Activated naive CD8-positive, alpha-beta T cell treated with anti-CD3 and anti-CD28 coated beads, Interleukin-2, amount 50 U/mL, for 24 hours (primary cell): ENCODE data around the gene JMY.

Experiments
- ATAC-seq: fragments of 150-1000 bp; cut with Tn5 transposase; one replicate; pipeline ENCODE4 v1.10.0; 2021
- DNase-seq: peaks from one replicate; pipeline ENCODE4 v3.0.0; 2021
- H3K27ac Mint-ChIP-seq: one replicate; pipeline ENCODE4 v1.8.0; 2021; ENCODE audit warnings: mild to moderate bottlenecking, mixed read lengths
- H3K27me3 Mint-ChIP-seq: one replicate; pipeline ENCODE4 v1.8.0; 2021; ENCODE audit warnings: mixed read lengths
- H3K36me3 Mint-ChIP-seq: one replicate; pipeline ENCODE4 v1.8.0; 2021; ENCODE audit warnings: low read depth, mixed read lengths
- H3K4me1 Mint-ChIP-seq: one replicate; pipeline ENCODE4 v1.8.0; 2021; ENCODE audit warnings: mixed read lengths
- H3K4me3 Mint-ChIP-seq: one replicate; pipeline ENCODE4 v1.8.0; 2021; ENCODE audit warnings: mild to moderate bottlenecking, moderate library complexity, mixed read lengths
- H3K9me3 Mint-ChIP-seq: one replicate; pipeline ENCODE4 v1.8.0; 2021; ENCODE audit warnings: mixed read lengths

JMY gene

GRCh38 chr5:79256563-79256962, 20.6 kb downstream of the JMY start:
- Mint-ChIP-seq H3K4me1 (peaks cover 38% of the 10 kb centered on the region), H3K9me3 (no peaks in the 10 kb centered on the region), H3K4me3 (no peak overlapping the region), H3K27ac (no peak overlapping the region), H3K36me3 (peaks cover 5% of the 10 kb centered on the region), H3K27me3 (no peaks in the 10 kb centered on the region)
- ATAC-seq (no peak), DNase-seq (no peak)

- DNase-seq (no peak), ATAC-seq (no peak)
- Mint-ChIP-seq H3K4me1 (peaks cover 40% of the 10 kb centered on the region), H3K27ac (no peak overlapping the region), H3K4me3 (no peak overlapping the region), H3K36me3 (peaks cover 2% of the 10 kb centered on the region), H3K27me3 (no peaks in the 10 kb centered on the region), H3K9me3 (no peaks in the 10 kb centered on the region)
Observed at GRCh38 chr5:79257314-79257713, 21.4 kb downstream of the JMY start.

- DNase-seq, result no peak
- no peak for ATAC-seq
- no peaks in the 10 kb centered on the region for H3K9me3 Mint-ChIP-seq
- no peaks in the 10 kb centered on the region for H3K27me3 Mint-ChIP-seq
- H3K4me1 Mint-ChIP-seq, result peaks cover 53% of the 10 kb centered on the region
- peaks cover 2% of the 10 kb centered on the region for H3K36me3 Mint-ChIP-seq
- H3K27ac Mint-ChIP-seq, result no peak overlapping the region
- no peak overlapping the region for H3K4me3 Mint-ChIP-seq
Observed at GRCh38 chr5:79258801-79259200, 22.9 kb downstream of the JMY start.

- H3K36me3 Mint-ChIP-seq, result peaks cover 2% of the 10 kb centered on the region
- ATAC-seq, result no peak
- peaks cover 49% of the 10 kb centered on the region for H3K4me1 Mint-ChIP-seq
- no peaks in the 10 kb centered on the region for H3K9me3 Mint-ChIP-seq
- DNase-seq, result no peak
- no peaks in the 10 kb centered on the region for H3K27me3 Mint-ChIP-seq
- no peak overlapping the region for H3K4me3 Mint-ChIP-seq
- H3K27ac Mint-ChIP-seq, result no peak overlapping the region
Observed at GRCh38 chr5:79259383-79259782, 23.5 kb downstream of the JMY start.

- ATAC-seq (no peak), DNase-seq (no peak)
- Mint-ChIP-seq H3K36me3 (peaks cover 2% of the 10 kb centered on the region), H3K27me3 (no peaks in the 10 kb centered on the region), H3K4me1 (peaks cover 47% of the 10 kb centered on the region), H3K9me3 (no peaks in the 10 kb centered on the region), H3K4me3 (no peak overlapping the region), H3K27ac (no peak overlapping the region)
Observed at GRCh38 chr5:79259810-79260209, 23.9 kb downstream of the JMY start.

- DNase-seq, result no peak
Observed at GRCh38 chr5:79261897-79262296, 26.0 kb downstream of the JMY start.

GRCh38 chr5:79263290-79263689, 27.4 kb downstream of the JMY start:
- Mint-ChIP-seq H3K9me3 (no peaks in the 10 kb centered on the region), H3K27me3 (no peaks in the 10 kb centered on the region), H3K36me3 (peaks cover 2% of the 10 kb centered on the region), H3K27ac (no peak overlapping the region), H3K4me3 (no peak overlapping the region), H3K4me1 (peaks cover 27% of the 10 kb centered on the region)
- DNase-seq (peak; percentile 5), ATAC-seq (no peak)

More at GRCh38 chr5:79261897-79262296, 26.0 kb downstream of the JMY start:
- Mint-ChIP-seq H3K27ac (no peak overlapping the region), H3K9me3 (no peaks in the 10 kb centered on the region), H3K4me1 (peaks cover 29% of the 10 kb centered on the region), H3K36me3 (peaks cover 2% of the 10 kb centered on the region), H3K27me3 (no peaks in the 10 kb centered on the region), H3K4me3 (no peak overlapping the region)
- peak; percentile 47 for ATAC-seq

GRCh38 chr5:79267180-79267579, 31.2 kb downstream of the JMY start:
- ATAC-seq, result no peak
- no peaks in the 10 kb centered on the region for H3K27me3 Mint-ChIP-seq
- no peak for DNase-seq
- H3K9me3 Mint-ChIP-seq, result no peaks in the 10 kb centered on the region
- no peak overlapping the region for H3K4me3 Mint-ChIP-seq
- no peak overlapping the region for H3K27ac Mint-ChIP-seq
- H3K4me1 Mint-ChIP-seq, result peaks cover 26% of the 10 kb centered on the region
- H3K36me3 Mint-ChIP-seq, result peaks cover 6% of the 10 kb centered on the region

GRCh38 chr5:79269733-79270166, 33.8 kb downstream of the JMY start:
- ATAC-seq (no peak), DNase-seq (no peak)
- peaks cover 12% of the 10 kb centered on the region for H3K4me1 Mint-ChIP-seq
- no peaks in the 10 kb centered on the region for H3K27me3 Mint-ChIP-seq
- peaks cover 8% of the 10 kb centered on the region for H3K36me3 Mint-ChIP-seq
- H3K27ac Mint-ChIP-seq, result no peak overlapping the region
- H3K9me3 Mint-ChIP-seq, result no peaks in the 10 kb centered on the region
- H3K4me3 Mint-ChIP-seq, result no peak overlapping the region

GRCh38 chr5:79273341-79273740, 37.4 kb downstream of the JMY start:
- Mint-ChIP-seq H3K27me3 (no peaks in the 10 kb centered on the region), H3K27ac (no peak overlapping the region), H3K36me3 (peaks cover 13% of the 10 kb centered on the region), H3K4me1 (peaks cover 20% of the 10 kb centered on the region), H3K4me3 (no peak overlapping the region), H3K9me3 (no peaks in the 10 kb centered on the region)
- no peak for ATAC-seq
- DNase-seq, result no peak

GRCh38 chr5:79284846-79285245, 48.9 kb downstream of the JMY start:
- Mint-ChIP-seq H3K27ac (no peak overlapping the region), H3K4me1 (peaks cover 10% of the 10 kb centered on the region), H3K27me3 (no peaks in the 10 kb centered on the region), H3K36me3 (peaks cover 20% of the 10 kb centered on the region), H3K9me3 (no peaks in the 10 kb centered on the region), H3K4me3 (no peak overlapping the region)
- ATAC-seq, result no peak
- DNase-seq, result no peak

- ATAC-seq (no peak), DNase-seq (no peak)
- H3K36me3 Mint-ChIP-seq, result peaks cover 21% of the 10 kb centered on the region
- H3K9me3 Mint-ChIP-seq, result no peaks in the 10 kb centered on the region
- H3K4me1 Mint-ChIP-seq, result peaks cover 10% of the 10 kb centered on the region
- no peaks in the 10 kb centered on the region for H3K27me3 Mint-ChIP-seq
- no peak overlapping the region for H3K27ac Mint-ChIP-seq
- no peak overlapping the region for H3K4me3 Mint-ChIP-seq
Observed at GRCh38 chr5:79285285-79285684, 49.4 kb downstream of the JMY start.

- DNase-seq (no peak), ATAC-seq (no peak)
- Mint-ChIP-seq H3K27me3 (no peaks in the 10 kb centered on the region), H3K27ac (no peak overlapping the region), H3K4me1 (peaks cover 10% of the 10 kb centered on the region), H3K4me3 (no peak overlapping the region), H3K9me3 (no peaks in the 10 kb centered on the region), H3K36me3 (peaks cover 21% of the 10 kb centered on the region)
Observed at GRCh38 chr5:79285833-79286232, 49.9 kb downstream of the JMY start.

- H3K27me3 Mint-ChIP-seq, result no peaks in the 10 kb centered on the region
- ATAC-seq, result no peak
Observed at GRCh38 chr5:79287380-79287779, 51.4 kb downstream of the JMY start.

GRCh38 chr5:79287907-79288306, 52.0 kb downstream of the JMY start:
- Mint-ChIP-seq H3K27me3 (no peaks in the 10 kb centered on the region), H3K27ac (no peak overlapping the region), H3K4me3 (no peak overlapping the region), H3K36me3 (peaks cover 23% of the 10 kb centered on the region), H3K4me1 (peaks cover 10% of the 10 kb centered on the region), H3K9me3 (no peaks in the 10 kb centered on the region)
- ATAC-seq, result peak; percentile 10
- DNase-seq, result no peak

More at GRCh38 chr5:79287380-79287779, 51.4 kb downstream of the JMY start:
- DNase-seq, result no peak
- peaks cover 21% of the 10 kb centered on the region for H3K36me3 Mint-ChIP-seq
- no peak overlapping the region for H3K27ac Mint-ChIP-seq
- no peaks in the 10 kb centered on the region for H3K9me3 Mint-ChIP-seq
- peaks cover 10% of the 10 kb centered on the region for H3K4me1 Mint-ChIP-seq
- H3K4me3 Mint-ChIP-seq, result no peak overlapping the region

- no peak for ATAC-seq
- Mint-ChIP-seq H3K27me3 (no peaks in the 10 kb centered on the region), H3K4me1 (no peaks in the 10 kb centered on the region), H3K9me3 (no peaks in the 10 kb centered on the region), H3K27ac (no peak overlapping the region), H3K36me3 (peaks cover 17% of the 10 kb centered on the region), H3K4me3 (no peak overlapping the region)
- DNase-seq, result no peak
Observed at GRCh38 chr5:79295029-79295428, 59.1 kb downstream of the JMY start.
